GM18505 (cell line): Measurements from ENCODE around the gene CASP7.

Experiments
- ATAC-seq: cut with Tn5 transposase; IDR thresholded peaks from one replicate; pipeline ENCODE4 v1.9.1; 2021; ENCODE audit not compliant: unreplicated experiment
- POLR2A ChIP-seq: IDR thresholded peaks from 4 replicates; pipeline ENCODE4 v1.6.1; 2011; ENCODE audit warnings: borderline replicate concordance; ENCODE audit not compliant: insufficient read depth, insufficient read length; ENCODE audit errors: extremely low read depth

Gene CASP7

DNA sequence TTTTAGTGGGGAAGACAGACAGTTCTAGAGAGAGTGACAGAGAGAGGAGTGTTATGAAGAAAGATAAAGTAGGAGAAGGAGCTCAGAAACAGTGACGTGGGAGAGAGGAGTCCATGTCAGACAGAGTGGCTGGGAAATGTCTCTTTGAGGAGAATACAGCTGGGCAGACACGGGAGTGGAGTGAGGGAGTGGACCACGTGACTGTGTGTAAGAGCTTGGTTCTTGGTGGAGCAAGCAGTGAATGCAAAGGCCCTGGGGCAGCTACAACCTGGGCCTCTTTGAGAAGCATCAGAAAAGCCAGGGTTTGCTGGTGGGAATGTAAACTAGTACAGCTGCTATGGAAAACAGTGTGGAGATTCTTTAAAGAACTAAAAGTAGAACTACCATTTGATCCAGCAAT, 59.9 kb downstream of the CASP7 start:
- no peak for ATAC-seq
- TF ChIP-seq POLR2A, result no peak

GRCh38 chr10:113740850-113741249, 61.1 kb downstream of the CASP7 start:
- ATAC-seq, result no peak

GRCh38 chr10:113742466-113742865, 62.8 kb downstream of the CASP7 start:
- no peak for TF ChIP-seq POLR2A
- ATAC-seq, result no peak

More at GRCh38 chr10:113740850-113741249, 61.1 kb downstream of the CASP7 start:
- no peak for TF ChIP-seq POLR2A

DNA sequence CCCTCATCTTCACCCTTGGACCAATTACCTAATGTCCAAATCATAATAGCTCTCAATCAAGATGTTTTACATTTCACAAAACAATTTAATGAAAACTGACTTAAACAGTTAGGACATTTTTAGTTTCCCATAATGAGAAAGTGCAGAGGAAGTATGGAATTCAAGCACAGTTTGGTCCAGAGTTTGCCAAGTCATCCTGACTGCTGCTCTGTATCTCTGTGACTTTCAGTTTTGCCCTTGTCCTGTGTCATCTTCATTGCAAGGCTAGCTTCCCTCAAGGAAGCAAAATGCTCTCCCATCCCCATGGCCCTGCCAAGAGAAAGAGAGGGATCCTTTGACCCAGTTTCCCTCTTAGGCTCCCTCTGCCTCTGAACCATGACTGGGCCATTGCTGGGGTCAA, 63.9 kb downstream of the CASP7 start:
- TF ChIP-seq POLR2A, result no peak
- ATAC-seq, result no peak

DNA sequence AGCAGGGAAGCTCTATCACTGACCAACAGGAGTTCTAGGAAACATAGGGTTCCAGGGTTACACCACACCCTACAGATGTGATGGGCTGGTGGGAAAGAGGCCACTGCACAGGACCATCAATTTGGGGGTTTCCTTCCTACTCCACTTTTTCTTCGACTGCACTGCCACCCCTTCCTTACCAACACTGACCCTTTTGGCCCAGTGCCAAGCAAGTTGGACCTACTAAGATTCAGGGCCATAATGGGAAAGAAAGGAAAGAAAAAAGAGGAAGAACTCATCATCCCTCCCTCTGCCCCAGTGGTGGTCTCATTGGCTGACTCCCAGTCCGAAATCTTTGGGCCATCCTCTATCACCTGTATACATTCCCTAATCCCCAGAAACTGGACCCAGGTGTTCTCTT, 65.7 kb downstream of the CASP7 start:
- no peak for ATAC-seq
- TF ChIP-seq POLR2A, result no peak

DNA sequence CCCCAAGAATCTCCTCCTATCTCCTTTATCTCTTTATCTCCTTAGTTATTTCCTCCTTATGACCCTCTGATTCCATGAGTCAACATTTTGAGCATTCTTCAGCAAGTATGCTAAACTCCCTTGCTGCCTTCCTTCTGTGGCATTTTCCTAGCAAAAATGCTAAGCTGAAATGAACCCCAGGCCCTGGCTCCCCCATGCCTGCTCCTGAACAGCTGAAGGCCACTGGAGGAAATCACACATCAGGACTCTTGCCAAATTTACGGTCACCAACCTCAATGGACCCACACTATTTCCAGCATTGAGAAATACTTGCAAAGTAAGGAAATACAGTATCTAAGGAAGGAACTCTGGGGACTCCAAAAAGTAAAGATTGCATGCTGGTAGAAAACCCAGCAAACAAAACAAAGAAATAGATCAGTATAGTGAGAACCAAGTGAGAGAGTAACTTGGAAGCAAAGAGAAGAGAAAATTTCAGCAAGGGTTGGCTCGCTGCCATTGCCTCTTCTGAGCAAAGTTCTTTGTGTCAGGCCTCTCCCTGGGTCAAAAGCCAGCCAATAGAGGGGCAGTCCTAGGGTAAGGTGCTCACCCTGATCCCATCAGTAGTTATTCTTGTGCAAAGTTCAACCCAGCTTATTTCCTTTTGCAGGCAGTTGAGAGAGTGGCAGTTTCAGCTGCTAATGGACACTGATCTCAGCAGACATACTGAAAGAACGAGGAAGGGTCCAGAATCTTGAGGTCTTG, 66.7 kb downstream of the CASP7 start:
- ATAC-seq, result no peak
- TF ChIP-seq POLR2A, result no peak

GRCh38 chr10:113751181-113751732, 71.5 kb downstream of the CASP7 start, which contains the start of gene PLEKHS1:
TSS of gene PLEKHS1 (plus strand) at chr10:113751682. CDS start at chr10:113755278, 3,596 bp downstream.
- TF ChIP-seq POLR2A, result no peak
- no peak for ATAC-seq

- TF ChIP-seq POLR2A, result no peak
- ATAC-seq, result no peak
These were observed 72.8 kb downstream of the CASP7 start for GRCh38 chr10:113752553-113752952.

GRCh38 chr10:113753020-113753692, 73.4 kb downstream of the CASP7 start:
- no peak for ATAC-seq
- no peak for TF ChIP-seq POLR2A

DNA sequence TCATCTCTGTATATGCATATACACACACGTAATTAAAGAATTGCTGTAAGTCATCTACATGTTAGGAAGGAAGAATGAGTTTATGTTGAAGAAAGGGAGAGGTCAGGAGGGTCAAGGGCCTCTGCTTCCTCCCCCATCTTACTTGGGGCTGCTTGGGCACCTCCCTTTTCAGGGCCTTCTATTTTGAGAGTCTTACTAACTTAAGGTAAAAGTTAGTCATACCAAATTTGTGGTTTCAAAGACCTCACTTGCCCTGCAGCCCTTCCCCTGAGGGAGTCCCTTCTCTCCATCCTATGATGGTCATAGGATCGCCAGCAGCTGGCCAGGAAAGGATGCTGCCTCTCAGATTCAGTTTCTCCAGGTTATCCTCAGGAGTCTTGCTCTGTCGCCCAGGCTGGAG, 74.4 kb downstream of the CASP7 start:
- ATAC-seq, result no peak
- no peak for TF ChIP-seq POLR2A

DNA sequence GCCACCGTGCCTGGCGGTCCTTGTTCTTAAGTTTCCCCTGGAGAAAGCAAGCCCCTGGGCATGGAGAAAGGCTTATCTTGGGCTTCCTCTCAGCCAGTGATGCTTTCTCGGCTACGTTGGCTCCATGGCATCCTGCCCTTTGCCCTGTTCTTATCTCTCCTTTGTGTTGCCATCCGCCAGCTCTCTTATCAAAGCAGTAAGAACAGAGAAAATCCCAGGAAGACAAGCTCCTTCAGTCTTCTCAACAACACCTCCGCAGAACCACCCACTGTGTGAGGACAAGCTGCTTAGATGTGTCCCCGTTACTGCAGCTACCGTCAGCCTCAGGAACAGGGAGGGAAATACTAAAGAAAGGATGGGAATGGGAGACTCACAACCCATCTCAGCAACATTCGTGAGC, 75.1 kb downstream of the CASP7 start:
- no peak for TF ChIP-seq POLR2A
- no peak for ATAC-seq

DNA sequence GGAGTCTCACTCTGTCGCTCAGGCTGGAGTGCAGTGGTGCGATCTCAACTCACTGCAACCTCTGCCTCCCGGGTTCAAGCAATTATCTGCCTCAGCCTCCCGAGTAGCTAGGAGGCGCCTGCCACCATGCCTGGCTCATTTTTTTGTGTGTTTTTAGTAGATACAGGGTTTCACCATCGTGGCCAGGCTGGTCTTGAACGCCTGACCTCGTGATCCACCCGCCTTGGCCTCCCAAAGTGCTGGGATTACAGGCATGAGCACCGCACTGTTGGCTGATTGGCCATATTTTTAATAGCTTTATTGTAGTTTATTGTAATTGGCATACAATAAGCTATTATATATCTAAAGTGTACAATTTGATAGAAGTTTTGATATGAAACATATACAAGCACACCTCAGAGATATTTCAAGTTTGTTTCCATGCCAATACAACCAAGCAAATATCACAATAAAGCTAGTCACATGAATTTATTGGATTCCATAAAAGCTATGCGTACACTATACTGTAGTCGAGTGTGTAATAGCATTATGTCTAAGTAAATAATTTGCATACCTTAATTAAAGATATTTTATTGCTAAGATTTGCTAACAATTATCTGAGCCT, 77.3 kb downstream of the CASP7 start:
- TF ChIP-seq POLR2A, result no peak
- no peak for ATAC-seq

DNA sequence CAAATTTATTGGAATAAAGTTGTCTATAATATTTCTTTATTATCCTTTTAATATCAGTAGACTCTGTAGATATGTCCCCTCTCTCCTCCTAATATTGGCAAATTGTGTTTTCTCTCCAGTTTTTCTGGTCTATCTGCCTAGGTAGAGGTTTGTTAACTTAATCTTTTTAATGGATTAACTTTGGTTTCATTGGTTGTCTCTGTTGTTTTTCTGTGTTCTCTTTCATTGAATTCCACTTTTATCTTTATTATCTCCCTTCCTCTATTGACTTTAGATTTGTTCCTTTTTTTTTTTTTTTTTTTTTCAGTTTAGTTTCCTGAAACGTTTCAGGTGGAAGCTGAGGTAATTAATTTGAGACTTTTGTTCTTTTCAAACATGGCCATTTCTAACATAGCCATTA, 82.4 kb downstream of the CASP7 start:
- no peak for ATAC-seq
- TF ChIP-seq POLR2A, result no peak
